Right lung (tissue), 5 donors: ENCODE data around the gene RIMBP2. TPM values are rescaled to one million over a fixed set of nuclear protein-coding genes. Genes with fewer than 3 reads are reported as not detected.
"Not testable (repeated sequence)": the region's sequence is repeated elsewhere in the genome, so short reads cannot be mapped to it uniquely, and the experiment has no call there.

ENCODE experiments used
- DNase-seq, 2 donors: peaks; one replicate each; pipeline ENCODE4 v3.0.0-alpha.2; 2013
- polyA plus RNA-seq, 5 donors: library from polyadenylated mRNA; unstranded; fragments of 120-200 nt; gene quantifications; one replicate each; pipeline versions ENCODE4 v1.2.1 to v1.2.3, GENCODE V29; 2013; ENCODE audit warnings: inconsistent platforms in 1 of 5, low replicate concordance in 1 of 5; ENCODE audit not compliant: insufficient read length in 5 of 5, insufficient read depth in 1 of 5

RIMBP2 gene
- polyA plus RNA-seq, 5 donors: 10.6 to 18.9 (median 16.1) TPM

- DNase-seq: no peak
Measured at GRCh38 chr12:130706311-130706710, 9.8 kb downstream of the RIMBP2 start.

DNA sequence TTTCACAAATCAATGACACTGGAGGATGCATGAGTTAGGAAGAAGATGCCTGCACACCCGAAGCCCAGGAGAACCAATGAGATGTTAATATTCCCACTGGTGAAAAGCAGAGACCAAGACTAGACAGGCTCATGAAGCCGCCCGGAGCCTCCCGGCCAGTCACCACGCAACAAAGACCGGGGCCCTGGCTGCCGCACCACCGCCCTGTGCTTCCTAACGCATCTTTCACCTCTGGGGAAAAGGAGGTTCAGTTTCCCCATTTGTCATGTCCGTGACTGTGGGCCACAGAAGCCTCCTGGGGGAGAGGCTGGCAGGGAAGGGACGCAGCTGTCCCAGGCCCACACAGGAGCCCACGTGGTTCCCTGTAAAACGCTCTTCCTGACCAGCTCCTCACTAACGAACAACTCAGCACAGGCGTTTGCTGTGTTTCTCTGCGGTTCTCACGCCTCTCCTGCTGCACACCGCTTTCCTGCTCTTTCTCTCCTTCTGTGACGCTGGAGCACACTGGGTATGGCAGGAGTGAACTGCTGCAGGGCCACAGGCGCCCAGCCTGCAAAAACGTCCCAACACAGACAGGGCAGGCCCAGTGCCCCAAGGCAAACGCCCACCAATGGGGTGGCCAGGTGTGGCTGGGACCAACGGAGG is 10.8 kb downstream of the RIMBP2 start:
- DNase-seq: no peak

DNA sequence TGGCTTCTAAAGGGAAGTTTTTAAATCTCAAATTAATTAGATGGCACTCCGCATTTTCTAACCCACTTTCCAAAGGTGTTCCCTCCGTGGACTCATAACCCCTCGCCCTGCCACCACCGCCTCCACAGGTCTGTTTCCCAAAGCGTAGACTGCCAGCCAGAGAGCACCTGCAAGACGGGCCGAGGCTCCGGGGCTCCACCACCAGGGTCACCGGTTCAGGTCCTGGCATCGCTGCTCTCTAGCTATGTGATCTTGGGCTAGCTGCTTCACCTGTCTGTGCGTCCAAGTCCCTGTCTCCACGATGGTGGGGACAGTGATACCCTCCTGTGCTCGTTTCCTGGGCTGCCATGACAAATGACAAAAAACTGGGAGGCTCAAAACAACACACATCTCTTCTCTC is 11.5 kb downstream of the RIMBP2 start:
- DNase-seq: no peak

DNA sequence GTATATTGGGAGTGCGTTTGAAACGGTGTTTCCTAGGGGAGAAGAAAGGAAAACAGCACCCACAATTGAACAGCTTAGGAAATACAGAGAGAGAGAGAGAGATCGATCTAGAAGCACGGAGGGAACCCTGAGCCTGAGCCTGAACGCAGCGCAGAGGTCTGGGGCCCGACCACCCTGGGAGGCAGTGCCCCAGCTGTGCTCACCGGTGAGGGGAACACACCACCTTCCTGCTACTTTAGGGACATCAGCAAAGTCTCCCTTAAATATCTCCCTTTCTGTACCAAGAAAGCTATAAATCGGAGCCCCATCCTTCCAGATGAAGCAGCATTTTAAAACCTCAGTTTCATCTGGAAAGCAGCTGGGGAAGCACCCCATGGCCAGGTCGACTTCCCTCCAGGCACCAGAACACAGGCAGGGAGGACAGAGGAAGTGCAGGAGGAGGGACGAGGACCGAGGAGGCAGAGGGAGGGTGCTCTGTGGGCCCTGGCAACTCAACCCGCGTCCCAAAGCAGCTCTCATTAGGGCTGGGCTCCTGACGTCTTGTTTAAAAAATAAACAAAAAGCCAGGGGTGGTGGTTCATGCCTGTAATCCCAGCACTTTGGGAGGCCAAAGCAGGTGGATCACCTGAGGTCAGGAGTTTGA is 12.2 kb downstream of the RIMBP2 start:
- no peak for DNase-seq

GRCh38 chr12:130702966-130703732 is 12.9 kb downstream of the RIMBP2 start:
- no peak for DNase-seq

GRCh38 chr12:130701402-130701744 is 14.7 kb downstream of the RIMBP2 start:
- DNase-seq: no peak

DNA sequence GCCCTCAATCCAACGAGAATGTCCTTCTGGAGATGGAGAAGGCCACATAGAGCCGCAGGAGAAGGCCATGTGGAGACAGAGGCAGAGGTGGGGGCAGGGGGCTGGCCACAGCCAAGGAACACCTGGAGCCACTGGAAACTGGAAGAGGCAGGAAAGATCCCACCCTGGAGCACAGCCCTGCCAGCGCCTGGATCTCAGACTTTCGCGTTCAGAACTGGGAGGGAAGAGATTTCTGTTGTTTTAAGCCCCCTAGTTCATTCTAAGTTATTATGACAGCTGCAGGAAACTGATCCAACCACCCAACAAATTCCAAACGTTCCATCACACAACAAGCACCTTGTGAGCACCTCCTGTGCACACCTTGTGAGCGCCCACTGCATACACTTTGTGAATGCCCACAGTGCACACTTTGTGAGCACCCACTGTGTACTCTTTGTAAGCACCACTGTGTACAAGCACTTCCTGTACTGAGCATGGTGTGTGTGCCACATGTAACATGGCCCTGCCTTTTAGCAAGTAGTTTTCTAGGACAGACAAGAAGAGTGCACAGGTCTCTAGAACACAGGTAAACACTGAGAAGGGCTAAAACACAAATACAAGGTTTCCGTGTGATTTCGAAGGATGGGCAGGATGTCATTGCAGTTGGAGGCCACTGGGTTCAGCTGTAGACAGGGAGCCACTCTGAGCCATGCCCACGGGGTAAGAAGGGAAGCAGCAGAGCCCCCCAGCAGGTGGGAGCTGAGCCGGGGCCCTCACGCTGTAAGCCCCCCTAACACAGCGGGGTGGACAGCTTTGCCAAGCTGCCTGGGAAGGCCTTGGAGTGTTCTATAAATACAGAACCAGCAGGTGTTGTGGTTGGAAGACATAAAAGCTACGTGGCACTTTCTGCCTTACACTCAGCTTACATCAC is 15.4 kb downstream of the RIMBP2 start:
- DNase-seq: no peak

GRCh38 chr12:130698106-130698505 is 18.0 kb downstream of the RIMBP2 start:
- no peak for DNase-seq

DNA sequence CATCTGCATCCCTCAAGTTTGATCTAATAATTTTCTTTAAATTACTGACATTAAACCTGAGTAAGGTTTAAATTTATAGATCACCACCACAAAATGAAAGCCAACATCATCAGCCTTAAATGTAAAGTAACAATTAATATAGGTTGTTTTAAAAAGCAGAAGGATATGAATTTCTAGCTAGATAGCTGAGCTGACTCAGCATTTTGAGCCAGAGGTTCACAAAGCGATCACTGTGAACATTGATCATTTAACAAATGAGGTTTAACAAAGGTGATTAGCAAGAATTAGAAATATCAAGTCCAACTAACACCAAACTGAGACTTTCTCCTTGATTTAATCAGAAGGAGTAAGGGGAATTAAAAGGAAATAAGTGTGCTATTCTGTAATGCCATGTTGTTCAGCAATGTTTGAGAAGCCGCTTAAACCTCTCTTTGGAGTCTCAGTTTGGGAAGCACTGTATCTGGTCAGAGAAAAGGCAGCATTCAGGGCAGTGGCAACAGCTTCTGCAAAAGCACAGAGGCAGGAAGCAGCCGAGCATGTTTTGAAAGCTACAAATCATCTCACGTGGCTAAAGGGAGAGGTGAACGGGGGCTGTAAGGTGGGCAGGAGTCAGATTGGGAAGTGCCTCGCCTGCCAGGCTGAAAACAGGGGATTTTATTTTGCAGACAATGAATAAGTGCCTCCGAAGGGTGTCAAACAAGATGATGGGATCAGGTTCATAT is 19.6 kb downstream of the RIMBP2 start:
- no peak for DNase-seq

DNA sequence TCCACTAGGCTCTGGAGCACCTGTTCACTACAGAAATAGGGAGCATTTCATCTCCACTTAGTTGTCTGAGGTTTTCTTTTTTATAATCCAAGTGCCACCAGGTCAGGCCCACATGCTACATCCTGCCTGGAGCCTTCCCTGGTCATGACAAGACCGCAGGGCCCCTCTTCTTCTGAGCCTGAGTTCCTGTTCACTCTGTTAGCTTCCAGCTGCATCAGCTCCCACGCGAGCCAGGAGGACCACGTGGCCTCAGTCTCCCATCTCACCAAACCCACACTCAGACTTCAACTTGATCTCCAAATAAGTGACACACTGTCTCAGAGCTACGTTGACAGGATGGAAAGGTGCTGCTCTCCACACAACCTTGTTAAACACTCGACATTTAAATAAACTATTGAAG is 21.0 kb downstream of the RIMBP2 start:
- DNase-seq: no peak

GRCh38 chr12:130689408-130690405 is 26.4 kb downstream of the RIMBP2 start:
- DNase-seq: no peak

DNA sequence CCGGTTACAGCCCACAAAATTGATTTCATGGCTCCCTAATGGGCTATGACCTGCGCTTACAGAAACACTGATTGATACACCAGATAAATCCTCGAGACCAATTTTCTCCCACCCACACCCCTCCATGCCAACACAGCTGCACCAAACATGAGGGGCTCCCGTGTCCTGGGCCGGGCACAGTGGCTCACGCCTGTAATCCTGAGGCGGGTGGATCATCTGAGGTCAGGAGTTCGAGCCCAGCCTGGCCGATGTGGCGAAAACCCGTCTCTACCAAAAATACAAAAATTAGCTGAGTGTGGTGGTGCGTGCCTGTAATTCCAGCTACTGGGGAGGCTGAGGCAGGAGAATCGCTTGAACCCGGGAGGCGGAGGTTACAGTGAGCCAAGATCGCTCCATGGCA is 27.1 kb downstream of the RIMBP2 start:
- DNase-seq: not testable (repeated sequence)

DNA sequence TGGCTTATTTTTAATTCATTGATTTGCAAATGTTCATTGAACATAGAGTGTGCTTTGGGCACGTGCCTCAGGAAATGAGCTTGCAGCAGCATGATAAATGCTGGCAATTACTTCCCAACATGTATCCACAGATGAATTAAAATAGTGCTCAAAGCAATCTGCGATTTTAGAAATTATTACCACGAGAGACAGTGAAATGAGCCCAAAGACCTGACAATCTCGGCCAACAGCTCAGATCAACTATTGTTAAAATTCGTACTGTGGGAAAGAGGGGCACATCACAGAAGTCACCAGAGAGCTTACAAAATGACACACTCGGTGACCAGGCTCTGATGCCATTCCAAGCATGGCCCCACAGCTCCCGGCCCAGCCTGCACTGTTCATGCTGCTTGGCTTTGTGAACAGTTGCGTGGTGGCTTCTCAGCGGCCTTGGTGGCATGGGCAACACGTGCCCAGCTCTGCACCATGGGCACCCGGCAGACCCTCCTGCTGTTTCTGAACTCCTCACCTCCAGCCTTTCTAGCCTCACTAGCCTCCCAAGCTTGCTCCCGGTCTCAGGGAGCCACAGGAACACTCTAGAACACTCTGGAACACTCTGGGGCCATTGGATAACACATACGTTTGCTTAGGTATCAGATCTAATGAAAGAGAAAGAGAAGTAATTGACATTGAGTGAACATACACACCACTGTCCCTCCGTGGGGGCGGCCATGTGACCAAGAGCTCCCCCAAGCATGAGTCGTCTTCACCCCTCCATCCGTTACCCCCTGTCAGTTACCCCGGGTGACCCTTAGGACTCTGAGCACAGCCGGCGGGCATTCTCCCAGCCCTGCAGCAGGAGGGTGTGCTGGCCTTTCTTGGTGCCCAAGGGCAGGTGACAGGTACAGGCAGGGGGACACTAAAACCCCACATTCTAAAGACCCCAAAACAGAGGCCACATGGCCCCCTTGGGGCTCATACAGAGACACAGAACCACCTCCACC is 28.0 kb downstream of the RIMBP2 start:
- no peak for DNase-seq

DNA sequence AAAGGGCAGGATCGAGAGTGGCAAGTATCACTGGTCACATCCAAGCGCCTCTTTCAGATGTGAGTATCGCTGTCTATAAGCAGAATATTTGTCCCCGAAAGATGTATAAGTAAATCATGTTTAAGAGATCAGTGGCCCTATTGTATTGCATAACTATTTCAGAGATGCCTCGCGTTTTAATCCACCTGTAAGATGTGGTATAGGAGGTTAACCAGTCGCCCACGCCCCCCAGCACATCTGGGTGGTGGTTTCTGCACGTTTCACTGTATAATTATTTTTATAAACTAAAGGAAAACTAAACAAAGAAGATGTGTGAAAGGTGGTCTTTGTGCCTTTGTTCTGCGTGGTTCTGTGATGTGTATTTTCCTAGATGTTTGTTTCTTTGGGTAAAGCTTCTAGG is 28.9 kb downstream of the RIMBP2 start:
- no peak for DNase-seq

DNA sequence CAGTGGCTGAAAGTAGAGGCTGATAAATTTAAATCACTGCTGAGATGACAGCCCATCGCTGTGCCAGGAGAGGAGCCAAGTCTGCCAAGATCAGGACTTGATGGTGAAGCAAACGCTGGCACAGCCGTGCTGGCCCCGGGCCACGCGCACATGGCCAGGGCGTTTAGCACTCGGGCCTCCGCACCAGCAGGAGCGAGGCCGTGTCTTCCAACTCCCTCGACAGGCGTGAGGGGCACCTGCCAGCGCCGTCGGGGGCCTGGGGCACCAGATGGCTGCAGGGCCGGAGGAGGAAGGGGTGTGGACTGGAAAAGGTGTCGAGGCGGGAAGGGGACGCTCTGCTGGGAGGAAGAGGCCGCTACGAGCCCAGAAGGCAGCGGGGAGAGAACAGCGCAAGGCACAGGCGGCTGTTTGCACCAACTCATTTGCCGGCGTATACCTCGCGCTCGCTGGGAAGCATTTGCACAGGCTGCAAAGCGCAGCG is 29.5 kb downstream of the RIMBP2 start:
- DNase-seq: no peak

GRCh38 chr12:130685850-130686249 is 30.2 kb downstream of the RIMBP2 start:
- no peak for DNase-seq

DNA sequence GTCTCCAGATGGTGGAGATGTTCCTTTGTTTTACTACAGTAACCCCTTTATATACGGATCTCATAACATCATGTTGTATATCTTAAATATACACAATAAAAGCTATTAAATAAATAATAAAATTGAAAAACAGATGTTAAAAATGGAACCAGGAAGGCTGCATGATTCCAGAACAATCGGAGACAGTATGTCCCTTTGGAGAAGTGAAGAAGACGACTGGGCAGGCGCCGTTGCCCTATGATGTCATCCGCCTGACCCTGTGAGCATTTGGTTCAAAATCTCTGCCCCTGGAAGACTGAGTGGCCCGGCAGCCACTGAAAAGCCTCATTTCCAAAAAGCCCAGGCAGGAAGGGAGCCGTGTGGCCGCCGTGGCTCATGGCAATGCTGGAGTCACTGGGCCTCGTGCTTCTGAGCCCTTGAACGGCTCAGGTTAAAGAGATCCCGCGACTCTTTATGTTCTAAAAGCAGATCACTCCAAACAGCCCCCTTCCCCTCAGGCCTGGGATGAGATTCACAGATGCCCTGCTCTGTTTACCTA is 30.8 kb downstream of the RIMBP2 start:
- DNase-seq: no peak

GRCh38 chr12:130683811-130684210 is 32.3 kb downstream of the RIMBP2 start:
- DNase-seq: no peak
